Upper lobe of left lung (tissue), 4 donors: ENCODE results near the gene TMEM178B.

ENCODE experiments used
- CTCF ChIP-seq, 6 experiments: fragments of 450-650 bp in 4 of 6; fragments of 200-600 bp in 2 of 6; sonication (generic) in 2 of 6; IDR thresholded peaks; one replicate each; pipeline ENCODE4 v1.5.1; 2016 to 2019; ENCODE audit warnings: antibody characterized with exemption in 6 of 6
- EP300 ChIP-seq, 4 donors: sonication (generic); formaldehyde crosslinking; IDR thresholded peaks; one replicate each; pipeline ENCODE4 v1.5.1; 2017; ENCODE audit warnings: antibody characterized with exemption in 4 of 4, control low read depth in 2 of 4
- POLR2A ChIP-seq, 4 donors: fragments of 450-650 bp; IDR thresholded peaks; one replicate each; pipeline ENCODE4 v1.5.1; 2016 to 2017; ENCODE audit warnings: antibody characterized with exemption in 4 of 4, mild to moderate bottlenecking in 2 of 4
- POLR2AphosphoS5 ChIP-seq, 2 donors: sonication (generic); formaldehyde crosslinking; IDR thresholded peaks; one replicate each; pipeline ENCODE4 v1.5.1; 2017; ENCODE audit warnings: antibody characterized with exemption in 2 of 2

GRCh38 chr7:141287936-141288335 lies 214.1 kb downstream of the TMEM178B start:
- TF ChIP-seq CTCF (IDR thresholded peaks at IDR 0.05) (no peak), POLR2A (IDR thresholded peaks at IDR 0.05) (no peak), EP300 (IDR thresholded peaks at IDR 0.05) (no peak), POLR2AphosphoS5 (IDR thresholded peaks at IDR 0.05) (no peak)
